HUES6 (cell line): Measurements from ENCODE around the gene SLC39A13.
"Not testable (repeated sequence)": the region's sequence is repeated elsewhere in the genome, so short reads cannot be mapped to it uniquely, and the experiment has no call there.

Source experiments
- H3K27ac ChIP-seq: 2 replicates; pipeline ENCODE4 v1.7.0; 2013; ENCODE audit warnings: low read depth, mild to moderate bottlenecking, low read length, inconsistent platforms
- H3K27me3 ChIP-seq: 2 replicates; pipeline ENCODE4 v1.6.1; 2013; ENCODE audit warnings: low read length; ENCODE audit not compliant: control insufficient read depth, insufficient read depth
- H3K36me3 ChIP-seq: 2 replicates; pipeline ENCODE4 v1.6.1; 2013; ENCODE audit warnings: low read length; ENCODE audit not compliant: control insufficient read depth, insufficient read depth
- H3K4me1 ChIP-seq: 2 replicates; pipeline ENCODE4 v1.6.1; 2013; ENCODE audit warnings: low read length; ENCODE audit not compliant: control insufficient read depth, insufficient read depth
- H3K4me3 ChIP-seq: 2 replicates; pipeline ENCODE4 v1.5.1; 2013; ENCODE audit warnings: low read depth, low read length
- H3K9ac ChIP-seq: one replicate; pipeline ENCODE4 v1.6.1; 2013; ENCODE audit warnings: mild to moderate bottlenecking, low read length
- H3K9me3 ChIP-seq: 2 replicates; pipeline ENCODE4 v1.6.1; 2013; ENCODE audit warnings: low read depth, low read length; ENCODE audit not compliant: control insufficient read depth, insufficient read depth

Gene SLC39A13

GRCh38 chr11:47445840-47446239 is 37.5 kb downstream of the SLC39A13 start:
- H3K27me3 ChIP-seq = no peaks in the 10 kb centered on the region
- no peak overlapping the region for H3K9ac ChIP-seq
- no peak overlapping the region for H3K4me3 ChIP-seq
- H3K36me3 ChIP-seq = no peaks in the 10 kb centered on the region
- H3K9me3 ChIP-seq = no peaks in the 10 kb centered on the region
- no peaks in the 10 kb centered on the region for H3K4me1 ChIP-seq
- no peak overlapping the region for H3K27ac ChIP-seq

GRCh38 chr11:47446833-47447232 is 38.4 kb downstream of the SLC39A13 start:
- no peak overlapping the region for H3K27ac ChIP-seq

GRCh38 chr11:47447906-47448305 is 39.5 kb downstream of the SLC39A13 start:
- Histone ChIP-seq H3K36me3 (no peaks in the 10 kb centered on the region), H3K27ac (no peak overlapping the region), H3K9ac (no peak overlapping the region), H3K9me3 (no peaks in the 10 kb centered on the region), H3K27me3 (no peaks in the 10 kb centered on the region), H3K4me3 (no peak overlapping the region), H3K4me1 (no peaks in the 10 kb centered on the region)

More at GRCh38 chr11:47446833-47447232, 38.4 kb downstream of the SLC39A13 start:
- H3K9me3 ChIP-seq = no peaks in the 10 kb centered on the region
- no peak overlapping the region for H3K4me3 ChIP-seq
- H3K4me1 ChIP-seq = no peaks in the 10 kb centered on the region
- H3K36me3 ChIP-seq = no peaks in the 10 kb centered on the region
- H3K9ac ChIP-seq = no peak overlapping the region
- no peaks in the 10 kb centered on the region for H3K27me3 ChIP-seq

- Histone ChIP-seq H3K27ac (no peak within 1 kb of the TSS), H3K36me3 (no peaks in the 10 kb centered on the region), H3K27me3 (no peaks in the 10 kb centered on the region), H3K4me1 (no peaks in the 10 kb centered on the region), H3K9me3 (no peaks in the 10 kb centered on the region), H3K4me3 (no peak within 1 kb of the TSS), H3K9ac (no peak within 1 kb of the TSS)
These were observed 40.4 kb downstream of the SLC39A13 start, which contains the start of gene RAPSN for GRCh38 chr11:47448566-47449427. Gene RAPSN (minus strand): TSS chr11:47449136. CDS start chr11:47448964, 172 bp downstream.

GRCh38 chr11:47449541-47449940 is 41.2 kb downstream of the SLC39A13 start:
- Histone ChIP-seq H3K36me3 (no peaks in the 10 kb centered on the region), H3K4me3 (no peak overlapping the region), H3K27me3 (no peaks in the 10 kb centered on the region), H3K9ac (no peak overlapping the region), H3K4me1 (no peaks in the 10 kb centered on the region), H3K27ac (no peak overlapping the region), H3K9me3 (no peaks in the 10 kb centered on the region)

- H3K4me3 ChIP-seq = no peak overlapping the region
- H3K27ac ChIP-seq = no peak overlapping the region
- no peak overlapping the region for H3K9ac ChIP-seq
- H3K9me3 ChIP-seq = no peaks in the 10 kb centered on the region
- H3K4me1 ChIP-seq = no peaks in the 10 kb centered on the region
- H3K36me3 ChIP-seq = no peaks in the 10 kb centered on the region
- no peaks in the 10 kb centered on the region for H3K27me3 ChIP-seq
These were observed 43.0 kb downstream of the SLC39A13 start for GRCh38 chr11:47451436-47451835.

GRCh38 chr11:47451990-47452389 is 43.6 kb downstream of the SLC39A13 start:
- Histone ChIP-seq H3K9me3 (no peaks in the 10 kb centered on the region), H3K9ac (no peak overlapping the region), H3K27ac (no peak overlapping the region), H3K4me3 (no peak overlapping the region), H3K27me3 (no peaks in the 10 kb centered on the region), H3K4me1 (no peaks in the 10 kb centered on the region), H3K36me3 (no peaks in the 10 kb centered on the region)

- no peaks in the 10 kb centered on the region for H3K9me3 ChIP-seq
- H3K27me3 ChIP-seq = no peaks in the 10 kb centered on the region
- no peak overlapping the region for H3K9ac ChIP-seq
- no peak overlapping the region for H3K27ac ChIP-seq
- H3K4me1 ChIP-seq = no peaks in the 10 kb centered on the region
- H3K36me3 ChIP-seq = no peaks in the 10 kb centered on the region
- no peak overlapping the region for H3K4me3 ChIP-seq
These were observed 45.0 kb downstream of the SLC39A13 start for GRCh38 chr11:47453365-47453764.

GRCh38 chr11:47454258-47454671 is 45.9 kb downstream of the SLC39A13 start:
- not testable (repeated sequence) for H3K36me3 ChIP-seq, H3K4me1 ChIP-seq, H3K9me3 ChIP-seq, H3K4me3 ChIP-seq, H3K9ac ChIP-seq, H3K27me3 ChIP-seq, H3K27ac ChIP-seq

- Histone ChIP-seq H3K4me3 (no peak overlapping the region), H3K4me1 (peaks cover 5% of the 10 kb centered on the region; the same call in 1 of the 2 replicates), H3K9me3 (no peaks in the 10 kb centered on the region), H3K27me3 (no peaks in the 10 kb centered on the region), H3K9ac (no peak overlapping the region), H3K27ac (no peak overlapping the region), H3K36me3 (peaks cover 21% of the 10 kb centered on the region)
These were observed 52.3 kb downstream of the SLC39A13 start for GRCh38 chr11:47460571-47461235.

GRCh38 chr11:47461876-47462275 is 53.5 kb downstream of the SLC39A13 start:
- Histone ChIP-seq H3K36me3 (peaks cover 21% of the 10 kb centered on the region), H3K27ac (no peak overlapping the region), H3K4me1 (peaks cover 8% of the 10 kb centered on the region), H3K4me3 (no peak overlapping the region), H3K9ac (no peak overlapping the region), H3K9me3 (no peaks in the 10 kb centered on the region), H3K27me3 (no peaks in the 10 kb centered on the region)
